ENCODE measurements around the gene IL17REL.
"Not testable (repeated sequence)": the region's sequence is repeated elsewhere in the genome, so short reads cannot be mapped to it uniquely, and the experiment has no call there.

The IL17REL gene

GRCh38 chr22:49954991-49955580 is 57.5 kb downstream of the IL17REL start:
- DNase-seq: no peak

- DNase-seq: no peak
Observed at GRCh38 chr22:49954354-49954753, 58.2 kb downstream of the IL17REL start.

DNA sequence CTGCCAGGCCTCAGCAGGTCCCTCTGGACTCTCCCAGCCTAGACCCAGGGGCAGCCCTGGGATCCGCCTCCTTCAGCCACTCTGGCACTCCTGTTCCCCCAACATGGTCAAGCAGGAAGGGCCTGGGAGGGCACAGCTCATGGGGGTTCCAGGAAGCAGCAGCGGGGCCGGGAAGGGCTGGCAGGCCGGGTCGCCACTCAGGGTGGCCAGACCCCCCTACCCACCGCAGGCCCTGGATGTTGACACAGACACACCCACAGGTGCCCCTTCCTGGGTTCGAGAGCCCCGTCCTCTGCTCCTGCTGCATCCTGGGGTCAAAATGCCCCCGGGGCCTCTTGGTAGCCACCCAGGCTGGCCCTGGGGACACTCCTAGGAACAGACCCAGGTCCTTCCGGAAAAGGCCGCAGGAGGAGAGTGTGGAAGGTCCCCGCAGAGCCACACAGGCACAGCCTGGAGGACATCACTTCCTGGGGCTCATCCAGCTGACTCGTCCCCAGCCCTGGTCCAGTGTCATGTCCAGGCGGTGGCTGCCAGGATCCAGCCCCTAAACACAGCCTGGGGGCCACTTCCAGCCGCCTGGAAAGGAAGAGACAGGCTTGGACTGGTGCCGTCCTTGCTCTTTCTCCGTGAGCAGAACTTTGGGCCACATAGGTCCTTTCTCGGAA is 58.8 kb downstream of the IL17REL start:
- no peak for DNase-seq

DNA sequence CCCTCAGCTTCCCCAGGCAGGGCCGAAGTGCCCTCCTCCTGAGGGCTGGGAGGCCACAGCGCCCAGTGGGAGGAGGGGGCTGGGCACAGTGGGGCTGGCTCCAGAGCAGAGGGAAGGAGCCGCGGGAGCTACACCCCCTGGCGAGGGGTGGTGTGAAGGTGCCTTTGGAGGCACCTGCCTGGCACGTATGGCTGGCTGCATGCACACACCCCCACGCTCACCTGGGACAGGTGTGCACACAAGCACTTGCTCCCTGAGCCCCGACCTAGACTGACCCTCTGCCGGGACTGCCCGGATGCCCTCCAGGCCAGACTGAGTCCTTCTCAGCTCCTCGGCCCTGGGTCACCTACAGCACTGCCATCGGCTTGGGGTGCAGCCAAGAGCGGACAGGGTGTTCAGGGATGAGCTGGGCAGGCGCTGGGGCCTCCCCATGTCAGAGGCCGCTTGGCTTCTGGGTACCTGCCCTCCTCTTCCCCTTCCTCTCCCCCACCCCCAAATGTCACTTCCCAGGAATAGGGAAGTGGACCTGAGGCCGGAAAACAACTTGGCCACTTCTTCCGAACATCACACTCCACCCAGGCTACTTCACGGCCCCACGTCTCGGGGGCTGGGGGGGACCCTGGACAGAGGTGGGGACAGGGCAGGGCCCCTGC is 59.4 kb downstream of the IL17REL start:
- no peak for DNase-seq

GRCh38 chr22:49951986-49952896 is 60.3 kb downstream of the IL17REL start:
- no peak for DNase-seq

- no peak for DNase-seq
Observed at GRCh38 chr22:49951678-49951985, 60.9 kb downstream of the IL17REL start.

- no peak for DNase-seq
Observed at GRCh38 chr22:49951000-49951677, 61.4 kb downstream of the IL17REL start.

- no peak for DNase-seq
Observed at GRCh38 chr22:49950396-49950994, 62.1 kb downstream of the IL17REL start.

- DNase-seq: no peak
Observed at GRCh38 chr22:49949914-49950292, 62.7 kb downstream of the IL17REL start.

GRCh38 chr22:49948958-49949913 is 63.3 kb downstream of the IL17REL start:
- DNase-seq: no peak

GRCh38 chr22:49948116-49948957 is 64.2 kb downstream of the IL17REL start:
- DNase-seq: no peak

DNA sequence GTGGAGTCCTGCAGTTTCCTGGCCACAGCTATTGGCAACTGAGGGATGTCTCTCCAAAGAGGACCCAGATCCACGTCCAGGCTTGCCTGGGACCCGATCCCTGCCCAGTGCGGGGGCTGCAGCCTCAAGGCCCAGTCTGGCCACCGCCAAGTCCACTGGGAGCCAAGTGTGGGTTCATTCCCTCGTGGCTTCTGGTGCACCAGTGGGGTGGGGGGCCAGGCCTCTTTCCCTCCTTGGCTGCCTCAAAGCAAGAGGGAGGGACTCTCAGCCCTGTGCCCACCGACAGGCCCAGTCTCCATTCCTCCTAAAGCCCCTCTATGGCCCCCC is 65.3 kb downstream of the IL17REL start:
- DNase-seq: no peak

DNA sequence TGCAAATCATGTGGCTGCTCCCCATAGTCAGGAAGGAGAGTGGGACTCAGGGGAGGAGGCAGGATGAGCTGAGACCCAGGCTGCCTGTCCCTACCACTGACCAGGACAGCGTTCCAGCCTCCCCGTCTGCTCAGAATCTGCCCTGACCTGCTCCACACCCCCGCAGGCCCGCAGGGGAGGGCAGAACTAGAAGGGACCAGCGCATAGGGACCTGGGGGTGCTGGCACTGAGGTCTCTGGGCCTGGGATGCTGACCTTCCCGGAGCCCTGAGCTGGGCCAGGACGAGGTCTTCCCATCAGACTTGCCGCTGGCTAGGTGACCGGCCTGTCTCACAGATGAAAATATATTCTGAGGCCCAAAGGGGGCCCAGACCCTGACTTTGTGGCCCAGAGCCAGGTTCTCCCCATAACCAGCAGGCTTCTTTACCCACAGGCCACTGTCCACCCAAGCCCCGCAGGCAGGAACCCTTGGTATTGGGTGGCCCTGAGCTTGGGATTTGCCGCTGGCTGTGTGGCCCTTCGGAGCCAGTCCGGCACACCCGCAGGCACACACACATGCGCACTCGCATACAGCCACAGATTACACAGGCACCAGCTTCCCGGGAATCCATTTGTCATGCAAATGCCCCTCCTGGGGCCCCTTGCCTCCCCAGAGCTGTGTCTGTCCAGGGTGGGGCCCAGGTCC is 65.8 kb downstream of the IL17REL start:
- no peak for DNase-seq

DNA sequence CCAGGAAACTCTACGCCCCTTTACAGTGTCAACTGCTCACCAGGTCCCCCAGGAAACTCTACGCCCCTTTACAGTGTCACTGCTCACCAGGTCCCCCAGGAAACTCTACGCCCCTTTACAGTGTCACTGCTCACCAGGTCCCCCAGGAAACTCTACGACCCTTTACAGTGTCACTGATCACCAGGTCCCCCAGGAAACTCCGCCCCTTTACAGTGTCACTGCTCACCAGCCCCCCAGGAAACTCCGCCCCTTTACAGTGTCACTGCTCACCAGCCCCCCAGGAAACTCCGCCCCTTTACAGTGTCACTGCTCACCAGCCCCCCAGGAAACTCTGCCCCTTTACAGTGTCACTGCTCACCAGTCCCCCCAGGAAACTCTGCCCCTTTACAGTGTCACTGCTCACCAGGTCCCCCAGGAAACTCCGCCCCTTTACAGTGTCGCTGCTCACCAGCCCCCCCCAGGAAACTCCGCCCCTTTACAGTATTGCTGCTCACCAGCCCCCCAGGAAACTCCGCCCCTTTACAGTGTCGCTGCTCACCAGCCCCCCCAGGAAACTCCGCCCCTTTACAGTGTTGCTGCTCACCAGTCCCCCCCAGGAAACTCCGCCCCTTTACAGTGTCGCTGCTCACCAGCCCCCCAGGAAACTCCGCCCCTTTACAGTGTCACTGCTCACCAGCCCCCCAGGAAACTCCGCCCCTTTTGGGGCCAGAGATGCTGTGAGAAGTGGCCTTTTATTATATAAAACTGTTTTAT is 67.3 kb downstream of the IL17REL start:
- DNase-seq: not testable (repeated sequence)
